ENCODE measurements around the gene CDNF. TPM values are rescaled to one million over a fixed set of nuclear protein-coding genes. Genes with fewer than 3 reads are reported as not detected.

The CDNF gene
- total RNA-seq (2022; extraction: Qiagen RNA extraction), result 0.83 to 1.3 TPM (median 1.2 TPM) in 5 replicates

GRCh38 chr10:14837757-14838581 is at the start of gene CDNF, which contains the start of the genes HSPA14 and MSANTD7:
CDNF (minus strand) TSS chr10:14838037; CDS start chr10:14837946, 91 bp downstream.
HSPA14 (plus strand) TSS chr10:14838306; CDS start chr10:14838403, 97 bp downstream.
MSANTD7 (plus strand) TSS chr10:14838306; CDS start chr10:14842285, 3,979 bp downstream.

GRCh38 chr10:14878266-14879123 is 40.7 kb upstream of the CDNF start, which contains the start of gene SUV39H2:
SUV39H2 (plus strand) TSS chr10:14878866; CDS start chr10:14878889, 23 bp downstream.

GRCh38 chr10:14774797-14775196 is 63.0 kb downstream of the CDNF start, which contains the start of gene FAM107B:
FAM107B (minus strand) TSS chr10:14774897; CDS start chr10:14774663, 234 bp downstream.

Other genes starting within 250 kb of the CDNF start
- 89.9 to 131 TPM (median 105 TPM) in 5 replicates for gene FAM107B, start 63.1 kb downstream of the CDNF start, total RNA-seq (2022; extraction: Qiagen RNA extraction)
- gene HSPA14, start 269 bp upstream of the CDNF start, total RNA-seq (2022; extraction: Qiagen RNA extraction), result 40.7 to 46.6 TPM (median 43.9 TPM) in 5 replicates
- gene MSANTD7, start 269 bp upstream of the CDNF start, total RNA-seq (2022; extraction: Qiagen RNA extraction), result 10.8 to 12.8 TPM (median 11.1 TPM) in 5 replicates
- 17.2 to 21.0 TPM (median 20.3 TPM) in 5 replicates for gene SUV39H2, start 40.8 kb upstream of the CDNF start, total RNA-seq (2022; extraction: Qiagen RNA extraction)
- gene DCLRE1C, start 116.1 kb upstream of the CDNF start, total RNA-seq (2022; extraction: Qiagen RNA extraction), result 3.6 to 11.7 TPM (median 5.8 TPM) in 5 replicates
- gene MEIG1, start 121.4 kb upstream of the CDNF start, total RNA-seq (2022; extraction: Qiagen RNA extraction), result 0.43 to 0.91 TPM (median 0.90 TPM) in 5 replicates
- 0.58 to 0.93 TPM (median 0.66 TPM) in 5 replicates for gene OLAH, start 205.9 kb upstream of the CDNF start, total RNA-seq (2022; extraction: Qiagen RNA extraction)

Measured in A549 treated with Hydrocortisone at 1 μM for 4 hours (cell line).